RWPE2 (cell line): ENCODE results near the gene ZFP2.
"Not testable (repeated sequence)": the region's sequence is repeated elsewhere in the genome, so short reads cannot be mapped to it uniquely, and the experiment has no call there.

Experiments used
- ATAC-seq: fragments of 200-7000 bp; cut with Tn5 transposase; 3 replicates; pipeline ENCODE4 v1.9.1; 2021; ENCODE audit warnings: low read depth
- DNase-seq: peaks from one replicate; pipeline ENCODE4 v3.0.0-alpha.2; 2020; ENCODE audit warnings: low spot score
- H3K27ac ChIP-seq: fragments of 450-650 bp; 2 replicates; pipeline ENCODE4 v1.5.1; 2017; ENCODE audit warnings: mild to moderate bottlenecking; ENCODE audit not compliant: poor library complexity, severe bottlenecking
- H3K27me3 ChIP-seq: fragments of 250-450 bp; sonication (Bioruptor Pico); 2 replicates; pipeline ENCODE4 v1.5.1; 2021; ENCODE audit warnings: mild to moderate bottlenecking, moderate library complexity; ENCODE audit not compliant: insufficient read depth, poor library complexity, severe bottlenecking
- H3K36me3 ChIP-seq: fragments of 250-450 bp; sonication (Bioruptor Pico); 2 replicates; pipeline ENCODE4 v1.5.1; 2020; ENCODE audit warnings: low read depth, mild to moderate bottlenecking, moderate library complexity
- H3K4me1 ChIP-seq: fragments of 250-450 bp; sonication (Bioruptor Pico); 2 replicates; pipeline ENCODE4 v1.5.1; 2021; ENCODE audit warnings: mild to moderate bottlenecking, moderate library complexity; ENCODE audit not compliant: insufficient read depth, poor library complexity, severe bottlenecking
- H3K4me3 ChIP-seq: fragments of 250-450 bp; sonication (Bioruptor Pico); 2 replicates; pipeline ENCODE4 v1.5.1; 2021; ENCODE audit warnings: mild to moderate bottlenecking, moderate library complexity; ENCODE audit not compliant: severe bottlenecking
- H3K9me3 ChIP-seq: fragments of 250-450 bp; sonication (Bioruptor Pico); 2 replicates; pipeline ENCODE4 v1.5.1; 2021; ENCODE audit warnings: mild to moderate bottlenecking, moderate library complexity; ENCODE audit not compliant: severe bottlenecking
- CTCF ChIP-seq: fragments of 450-650 bp; IDR thresholded peaks from one replicate; pipeline ENCODE4 v1.5.1; 2017; ENCODE audit warnings: mild to moderate bottlenecking, moderate library complexity; ENCODE audit not compliant: poor library complexity, severe bottlenecking

ZFP2 gene

DNA sequence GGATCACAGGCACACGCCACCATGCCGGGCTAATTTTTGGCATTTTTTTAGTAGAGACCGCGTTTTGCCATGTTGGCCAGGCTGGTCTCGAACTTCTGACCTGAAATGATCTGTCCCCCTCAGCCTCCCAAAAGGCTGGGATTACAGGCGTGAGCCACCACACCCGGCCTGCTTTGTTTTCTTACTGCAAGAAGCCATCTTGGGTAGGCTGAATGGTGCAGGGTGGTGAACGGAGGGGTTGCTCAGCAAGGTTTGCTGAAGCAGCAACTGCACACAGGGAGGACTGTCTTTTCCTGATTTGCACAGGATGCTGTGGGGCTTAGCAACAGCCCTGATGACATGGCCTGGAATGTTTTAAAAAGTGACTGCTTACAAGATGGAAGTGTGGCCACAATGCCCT, 25.3 kb upstream of the ZFP2 start:
- peaks cover 21% of the 10 kb centered on the region for H3K9me3 ChIP-seq
- no peak overlapping the region for H3K27ac ChIP-seq
- no peak overlapping the region for H3K4me3 ChIP-seq
- no peak for DNase-seq
- H3K36me3 ChIP-seq: peaks cover 96% of the 10 kb centered on the region
- no peak for TF ChIP-seq CTCF
- no peaks in the 10 kb centered on the region for H3K4me1 ChIP-seq
- ATAC-seq: no peak
- no peaks in the 10 kb centered on the region for H3K27me3 ChIP-seq

DNA sequence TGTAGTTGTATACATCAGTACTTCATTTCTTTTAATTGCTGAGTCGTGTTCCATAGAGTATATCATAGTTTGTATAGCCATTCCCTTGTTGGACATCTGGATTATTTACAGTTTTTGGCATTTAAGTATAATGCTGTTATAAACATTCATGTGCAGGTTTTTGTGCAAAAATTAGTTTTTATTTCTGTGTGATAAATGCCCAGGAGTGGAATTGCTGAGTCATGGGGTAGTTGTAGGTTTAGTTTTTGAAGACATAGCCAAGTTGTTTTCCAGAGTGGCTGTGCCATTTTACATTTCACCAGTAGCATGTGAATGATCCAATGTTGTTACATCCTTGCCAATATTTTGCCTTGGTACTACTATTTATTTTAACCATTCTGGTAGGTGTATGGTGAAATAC, 23.4 kb upstream of the ZFP2 start:
- Histone ChIP-seq H3K4me3 (no peak overlapping the region), H3K9me3 (peaks cover 33% of the 10 kb centered on the region), H3K36me3 (peaks cover 96% of the 10 kb centered on the region), H3K27me3 (no peaks in the 10 kb centered on the region), H3K4me1 (no peaks in the 10 kb centered on the region), H3K27ac (no peak overlapping the region)
- TF ChIP-seq CTCF: no peak
- DNase-seq (no peak), ATAC-seq (no peak)

DNA sequence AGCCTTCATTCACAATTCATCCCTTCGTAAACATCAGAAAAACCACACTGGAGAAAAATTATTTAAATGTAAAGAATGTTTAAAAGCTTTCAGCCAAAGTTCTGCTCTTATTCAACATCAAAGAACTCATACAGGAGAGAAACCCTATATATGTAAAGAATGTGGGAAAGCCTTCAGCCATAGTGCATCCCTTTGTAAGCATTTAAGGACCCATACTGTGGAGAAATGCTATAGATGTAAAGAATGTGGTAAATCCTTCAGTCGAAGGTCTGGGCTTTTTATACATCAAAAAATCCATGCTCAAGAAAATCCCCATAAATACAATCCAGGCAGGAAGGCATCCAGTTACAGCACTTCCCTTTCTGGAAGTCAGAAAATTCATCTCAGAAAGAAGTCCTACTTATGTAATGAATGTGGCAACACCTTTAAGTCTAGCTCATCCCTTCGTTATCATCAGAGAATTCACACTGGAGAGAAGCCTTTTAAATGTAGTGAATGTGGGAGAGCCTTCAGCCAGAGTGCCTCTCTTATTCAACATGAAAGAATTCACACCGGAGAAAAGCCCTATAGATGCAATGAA, 12.5 kb upstream of the ZFP2 start:
- H3K4me3 ChIP-seq, H3K27me3 ChIP-seq, ATAC-seq, H3K4me1 ChIP-seq, DNase-seq, H3K27ac ChIP-seq: not testable (repeated sequence)
- Histone ChIP-seq H3K36me3 (peaks cover 99% of the 10 kb centered on the region), H3K9me3 (peaks cover 64% of the 10 kb centered on the region)

GRCh38 chr5:178883815-178884430, 11.8 kb upstream of the ZFP2 start:
- Histone ChIP-seq H3K9me3 (peaks cover 66% of the 10 kb centered on the region), H3K4me1 (no peaks in the 10 kb centered on the region), H3K4me3 (no peak overlapping the region), H3K27me3 (no peaks in the 10 kb centered on the region), H3K36me3 (peaks cover 100% of the 10 kb centered on the region), H3K27ac (no peak overlapping the region)
- ATAC-seq: no peak
- TF ChIP-seq CTCF: no peak
- no peak for DNase-seq

DNA sequence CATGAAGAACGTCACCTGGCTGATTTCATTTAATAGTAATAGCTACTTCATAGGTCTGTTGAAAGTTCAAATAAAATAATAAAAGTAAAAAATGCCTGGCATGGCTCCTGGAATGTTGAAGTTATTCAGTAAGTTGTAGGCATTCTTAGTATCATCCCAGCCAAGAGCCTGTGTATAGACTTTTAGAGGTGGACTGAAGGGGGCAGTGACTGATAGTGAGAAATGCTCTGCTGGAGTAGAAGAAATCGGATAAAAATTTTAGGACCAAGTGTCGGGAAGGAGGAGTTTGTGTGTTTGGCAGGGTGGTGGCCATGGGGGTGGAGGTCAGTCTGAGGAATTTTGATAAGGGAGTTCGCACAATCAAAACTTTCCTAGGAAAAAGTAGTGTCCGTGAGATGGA, 3.6 kb downstream of the ZFP2 start:
- ATAC-seq (no peak), DNase-seq (no peak)
- Histone ChIP-seq H3K9me3 (peaks cover 5% of the 10 kb centered on the region), H3K27me3 (no peaks in the 10 kb centered on the region), H3K4me3 (no peak overlapping the region), H3K4me1 (no peaks in the 10 kb centered on the region), H3K36me3 (no peaks in the 10 kb centered on the region), H3K27ac (no peak overlapping the region)
- no peak for TF ChIP-seq CTCF
